Testis (tissue), 3 donors: ENCODE results near the gene LRRC53. TPM values are rescaled to one million over a fixed set of nuclear protein-coding genes. Genes with fewer than 3 reads are reported as not detected.

Experiments used
- DNase-seq: peaks from one replicate; pipeline ENCODE4 v3.0.0-alpha.2; 2019
- H3K27ac ChIP-seq, 2 donors: fragments of 200-600 bp; sonication (generic); one replicate each; pipeline ENCODE4 v1.5.1; 2019
- H3K27me3 ChIP-seq: fragments of 200-600 bp; sonication (generic); one replicate; pipeline ENCODE4 v1.5.1; 2019
- H3K36me3 ChIP-seq: fragments of 200-600 bp; sonication (generic); one replicate; pipeline ENCODE4 v1.5.1; 2017; ENCODE audit warnings: low read depth; ENCODE audit errors: missing control alignments
- H3K4me1 ChIP-seq: fragments of 200-600 bp; sonication (generic); one replicate; pipeline ENCODE4 v1.5.1; 2019
- H3K4me3 ChIP-seq, 2 donors: fragments of 200-600 bp; sonication (generic); one replicate each; pipeline ENCODE4 v1.5.1; 2017 to 2019
- H3K9me3 ChIP-seq: fragments of 200-600 bp; sonication (generic); one replicate; pipeline ENCODE4 v1.5.1; 2017
- CTCF ChIP-seq, 3 experiments: fragments of 450-650 bp in 2 of 3; fragments of 200-600 bp in 1 of 3; sonication (generic) in 1 of 3; IDR thresholded peaks; one replicate each; pipeline ENCODE4 v1.5.1; 2016 to 2019; ENCODE audit warnings: antibody characterized with exemption in 3 of 3, mild to moderate bottlenecking in 2 of 3, moderate library complexity in 1 of 3
- POLR2A ChIP-seq: fragments of 450-650 bp; IDR thresholded peaks from one replicate; pipeline ENCODE4 v1.6.1; 2017; ENCODE audit warnings: antibody characterized with exemption, mild to moderate bottlenecking, moderate library complexity
- WGBS, 2 donors: methylation state at CpG; one replicate each; pipeline ENCODE4 v1.1.5; 2018; 5-methylcytosine and 5-hydroxymethylcytosine counted together
- intact Hi-C: fragments of 100-400 bp; cut with DNase I; formaldehyde crosslinking; loops from one replicate; pipeline ENCODE4 v1.15.1; 2023; ENCODE audit warnings: low total_unique reads
- polyA plus RNA-seq: library from polyadenylated mRNA; stranded (reverse); fragments of 350-450 nt; fragmentation: Illumina TruSeq; extraction: RNeasy Lipid Tissue Mini Kit (QIAGEN cat#74804); gene quantifications from one replicate; pipeline ENCODE4 v1.2.3, GENCODE V29; 2014; ENCODE audit warnings: low read depth, low replicate concordance; ENCODE audit not compliant: insufficient read depth
- total RNA-seq, 2 donors: library from RNA; depleted of rRNA; stranded (reverse); fragments of >200 nt; gene quantifications; one replicate each; pipeline ENCODE4 v1.2.3, GENCODE V29; 2016

Gene LRRC53
- total and polyA plus RNA-seq, 3 donors from 2014 or later: 0.08 TPM; not detected in 2

- intact Hi-C loops: no loop called here
- WGBS, 2 donors: 55 to 58% methylated on average over 8 of the region's 8 CpGs
- no peak for DNase-seq
- no peaks in the 10 kb centered on the region for H3K4me1 ChIP-seq
- TF ChIP-seq POLR2A: no peak
- TF ChIP-seq CTCF (IDR thresholded peaks at IDR 0.05): no peak
- H3K36me3 ChIP-seq: no peaks in the 10 kb centered on the region
- no peaks in the 10 kb centered on the region for H3K27me3 ChIP-seq
- no peak overlapping the region for H3K27ac ChIP-seq
- no peaks in the 10 kb centered on the region for H3K9me3 ChIP-seq
- no peak overlapping the region for H3K4me3 ChIP-seq
Measured at GRCh38 chr1:74513411-74514300, 1.2 kb upstream of the LRRC53 start.

GRCh38 chr1:74508449-74508848 is 4.0 kb downstream of the LRRC53 start:
- no peak overlapping the region for H3K4me3 ChIP-seq
- H3K9me3 ChIP-seq: no peaks in the 10 kb centered on the region
- 59 to 74% methylated on average over 3 of the region's 3 CpGs for WGBS, 2 donors
- TF ChIP-seq CTCF (IDR thresholded peaks at IDR 0.05) (no peak), POLR2A (no peak)
- H3K27ac ChIP-seq: no peak overlapping the region
- no peaks in the 10 kb centered on the region for H3K4me1 ChIP-seq
- H3K36me3 ChIP-seq: no peaks in the 10 kb centered on the region
- DNase-seq: no peak
- intact Hi-C loops: no loop called here
- no peaks in the 10 kb centered on the region for H3K27me3 ChIP-seq

GRCh38 chr1:74505928-74506710 is 6.3 kb downstream of the LRRC53 start:
- TF ChIP-seq POLR2A: no peak
- TF ChIP-seq CTCF (IDR thresholded peaks at IDR 0.05): no peak

GRCh38 chr1:74504933-74505512 is 7.4 kb downstream of the LRRC53 start:
- TF ChIP-seq POLR2A (no peak), CTCF (IDR thresholded peaks at IDR 0.05) (no peak)
- intact Hi-C loops: no loop called here
- H3K27ac ChIP-seq: no peak overlapping the region
- no peak overlapping the region for H3K4me3 ChIP-seq
- no peak for DNase-seq
- 50 to 78% methylated on average over 11 of the region's 11 CpGs for WGBS, 2 donors
- no peaks in the 10 kb centered on the region for H3K27me3 ChIP-seq
- H3K36me3 ChIP-seq: no peaks in the 10 kb centered on the region
- H3K4me1 ChIP-seq: no peaks in the 10 kb centered on the region
- H3K9me3 ChIP-seq: no peaks in the 10 kb centered on the region

More at GRCh38 chr1:74505928-74506710, 6.3 kb downstream of the LRRC53 start:
- Histone ChIP-seq H3K27me3 (no peaks in the 10 kb centered on the region), H3K4me3 (no peak overlapping the region), H3K27ac (no peak overlapping the region), H3K9me3 (no peaks in the 10 kb centered on the region), H3K36me3 (no peaks in the 10 kb centered on the region), H3K4me1 (no peaks in the 10 kb centered on the region)
- intact Hi-C loops: no loop called here
- DNase-seq: no peak
- 79 to 84% methylated on average over 8 of the region's 8 CpGs for WGBS, 2 donors
